B cell (primary cell): ENCODE results near the gene ATP11C. TPM values are rescaled to one million over a fixed set of nuclear protein-coding genes. Genes with fewer than 3 reads are reported as not detected.
"Not testable (repeated sequence)": the region's sequence is repeated elsewhere in the genome, so short reads cannot be mapped to it uniquely, and the experiment has no call there.

Experiments
- ATAC-seq: fragments of 200-7000 bp; cut with Tn5 transposase; one replicate; pipeline ENCODE4 v1.10.0; 2021; ENCODE audit warnings: low read depth, mild to moderate bottlenecking, moderate number of reproducible peaks, moderate library complexity
- CTCF ChIA-PET: fragments of 350-600 bp; sonication (Branson Sonifier 250); formaldehyde crosslinking; loops from one replicate; lab custom pipeline; 2021; ENCODE audit warnings: antibody characterized with exemption, inconsistent platforms; lab: Charles Lee
- POLR2A ChIA-PET: fragments of 350-600 bp; sonication (Branson Sonifier 250); formaldehyde crosslinking; loops from one replicate; lab custom pipeline; 2021; ENCODE audit warnings: antibody characterized with exemption; lab: Charles Lee
- DNase-seq: peaks from one replicate; pipeline ENCODE4 v3.0.0; 2013
- H2AFZ ChIP-seq: 2 replicates; pipeline ENCODE4 v1.6.1; 2012; ENCODE audit warnings: mild to moderate bottlenecking, low read depth, low read length; ENCODE audit not compliant: insufficient read depth, poor library complexity, severe bottlenecking
- H3K27ac ChIP-seq, 2 donors: 1 replicate in 1 of 2; 2 replicates in 1 of 2; pipeline ENCODE4 v1.5.1; 2012 to 2013; ENCODE audit warnings: low read length in 2 of 2, mild to moderate bottlenecking in 2 of 2, moderate library complexity in 1 of 2
- H3K27me3 ChIP-seq, 4 experiments: fragments of 200-600 bp in 1 of 4; sonication (generic) in 1 of 4; replicated peaks in 1 of 4; 1 replicate in 2 of 4; 2 replicates in 2 of 4; pipeline versions ENCODE4 v1.6.1 to v1.7.0; 2013 to 2016; ENCODE audit warnings: low read length in 3 of 4, mild to moderate bottlenecking in 2 of 4, mixed read lengths in 1 of 4, moderate library complexity in 1 of 4; ENCODE audit not compliant: insufficient read depth in 4 of 4, control insufficient read depth in 3 of 4; ENCODE audit errors: control extremely low read depth in 1 of 4
- H3K36me3 ChIP-seq, 2 experiments: replicated peaks in 1 of 2; 1 replicate in 1 of 2; 2 replicates in 1 of 2; pipeline versions ENCODE4 v1.6.1 to v1.7.1; 2013; ENCODE audit warnings: low read length in 1 of 2; ENCODE audit not compliant: insufficient read depth in 2 of 2, control insufficient read depth in 1 of 2; ENCODE audit errors: control extremely low read depth in 1 of 2, extremely low read depth in 1 of 2
- H3K4me1 ChIP-seq, 2 donors: fragments of 200-600 bp in 1 of 2; sonication (generic) in 1 of 2; 1 replicate in 1 of 2; 2 replicates in 1 of 2; pipeline versions ENCODE4 v1.5.1 to v1.6.1; 2013 to 2017; ENCODE audit warnings: low read length in 2 of 2; ENCODE audit not compliant: control insufficient read depth in 2 of 2, insufficient read depth in 2 of 2
- H3K4me2 ChIP-seq: replicated peaks from 2 replicates; pipeline ENCODE3; 2012; ENCODE audit warnings: mild to moderate bottlenecking, low read depth, low read length; ENCODE audit not compliant: poor library complexity, severe bottlenecking
- H3K4me3 ChIP-seq, 5 experiments: fragments of 200-600 bp in 1 of 5; sonication (generic) in 1 of 5; 1 replicate in 3 of 5; 2 replicates in 2 of 5; pipeline versions ENCODE4 v1.5.1 to v1.7.0; 2011 to 2016; ENCODE audit warnings: low read length in 4 of 5, mild to moderate bottlenecking in 4 of 5, low read depth in 2 of 5, control low read depth in 1 of 5, moderate library complexity in 1 of 5; ENCODE audit not compliant: insufficient read depth in 1 of 5; ENCODE audit errors: control extremely low read depth in 1 of 5, extremely low read depth in 1 of 5
- H3K79me2 ChIP-seq: fragments of 200-600 bp; sonication (generic); one replicate; pipeline ENCODE4 v1.6.0; 2016; ENCODE audit warnings: low read length; ENCODE audit not compliant: control insufficient read depth, insufficient read depth
- H3K9ac ChIP-seq: fragments of 200-600 bp; sonication (generic); 2 replicates; pipeline ENCODE4 v1.6.1; 2017; ENCODE audit warnings: mild to moderate bottlenecking, low read length, moderate library complexity
- H3K9me3 ChIP-seq, 3 donors: one replicate each; pipeline versions ENCODE4 v1.6.1 to v1.7.1; 2013; ENCODE audit warnings: low read length in 2 of 3; ENCODE audit not compliant: control insufficient read depth in 2 of 3, insufficient read depth in 1 of 3; ENCODE audit errors: control extremely low read depth in 1 of 3
- H4K20me1 ChIP-seq: 2 replicates; pipeline ENCODE4 v1.6.0; 2012; ENCODE audit warnings: mild to moderate bottlenecking, low read length; ENCODE audit not compliant: insufficient read depth, control insufficient read depth, poor library complexity, severe bottlenecking
- H3K27ac Mint-ChIP-seq: one replicate; pipeline ENCODE4 v1.8.0; 2021; ENCODE audit warnings: mixed read lengths
- H3K27me3 Mint-ChIP-seq: one replicate; pipeline ENCODE4 v1.8.0; 2021; ENCODE audit warnings: mixed read lengths
- H3K4me1 Mint-ChIP-seq: one replicate; pipeline ENCODE4 v1.8.0; 2021; ENCODE audit warnings: mixed read lengths
- H3K4me3 Mint-ChIP-seq: one replicate; pipeline ENCODE4 v1.8.0; 2021; ENCODE audit warnings: mixed read lengths
- H3K9me3 Mint-ChIP-seq: one replicate; pipeline ENCODE4 v1.8.0; 2022; ENCODE audit warnings: mixed read lengths; ENCODE audit not compliant: insufficient read depth
- CTCF ChIP-seq: fragments of 200-600 bp; IDR thresholded peaks from one replicate; pipeline ENCODE4 v1.8.0; 2022; ENCODE audit warnings: antibody characterized with exemption, mild to moderate bottlenecking
- EZH2 ChIP-seq: IDR thresholded peaks from 2 replicates; pipeline ENCODE4 v1.6.1; 2012; ENCODE audit warnings: borderline replicate concordance, low read depth, mild to moderate bottlenecking, moderate library complexity, low read length; ENCODE audit not compliant: insufficient read depth, poor library complexity, severe bottlenecking
- WGBS: methylation state at CpG from one replicate; pipeline ENCODE4 v1.1.5; 2013; ENCODE audit warnings: missing lambda C conversion rate; ENCODE audit not compliant: insufficient coverage; 5-methylcytosine and 5-hydroxymethylcytosine counted together
- intact Hi-C: fragments of 100-400 bp; cut with micrococcal nuclease; formaldehyde crosslinking; loops from one replicate; pipeline ENCODE4 v1.10.0; 2022
- polyA plus RNA-seq: library from polyadenylated mRNA; depleted of rRNA; stranded (reverse); fragments of >200 nt; gene quantifications from 2 replicates; pipeline ENCODE4 v1.2.3, GENCODE V29; 2012
- total RNA-seq, 2 donors: library from RNA; stranded (reverse); fragments of 120-200 nt in 1 of 2; gene quantifications; 1 replicate in 1 of 2; 2 replicates in 1 of 2; pipeline versions ENCODE4 v1.2.3 to v1.2.4, GENCODE V29; 2013 to 2022

The ATP11C gene
- total and polyA plus RNA-seq, 2 donors (not counting 1 experiment from before 2014, with no cell fraction given), result 8.5 to 29.2 TPM

DNA sequence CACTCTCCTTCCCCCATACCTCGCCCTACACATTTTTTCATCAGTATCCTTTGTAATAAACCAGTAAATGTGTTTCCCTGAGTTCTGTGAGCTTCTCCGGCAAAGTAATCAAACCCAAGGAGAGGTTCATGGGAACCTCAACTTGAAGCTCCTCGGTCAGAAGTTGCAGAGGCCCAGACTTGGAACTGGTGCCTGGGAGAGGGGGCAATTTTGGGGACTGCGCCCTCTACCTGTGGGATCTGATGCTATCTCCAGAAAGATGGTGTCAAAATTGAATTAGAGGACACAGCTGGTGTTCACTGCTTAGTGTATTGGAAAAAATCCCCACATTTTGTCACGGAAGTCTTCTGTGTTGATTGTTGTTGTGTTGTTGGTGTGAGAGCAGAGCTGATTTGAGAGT lies 70.6 kb downstream of the ATP11C start:
- H3K4me1 ChIP-seq, result no peaks in the 10 kb centered on the region
- Mint-ChIP-seq H3K9me3 (no peaks in the 10 kb centered on the region), H3K4me1 (no peaks in the 10 kb centered on the region), H3K27ac (no peak overlapping the region), H3K4me3 (no peak overlapping the region), H3K27me3 (no peaks in the 10 kb centered on the region)
- no peak for DNase-seq
- ATAC-seq, result no peak
- CTCF ChIA-PET, result no interaction called here
- H2AFZ ChIP-seq, result no peak overlapping the region
- POLR2A ChIA-PET, result no interaction called here
- H3K9ac ChIP-seq, result no peak overlapping the region
- no peaks in the 10 kb centered on the region for H3K9me3 ChIP-seq
- no peak overlapping the region for H3K27ac ChIP-seq
- peaks cover 9% of the 10 kb centered on the region for H3K79me2 ChIP-seq
- no peak overlapping the region for H3K4me3 ChIP-seq
- H3K27me3 ChIP-seq, result no peaks in the 10 kb centered on the region
- no CpG with 5 or more reads among the region's 5 CpGs for WGBS
- peaks cover 6% of the 10 kb centered on the region for H4K20me1 ChIP-seq
- intact Hi-C loops, result no loop called here
- TF ChIP-seq CTCF (no peak), EZH2 (no peak)
- no peaks in the 10 kb centered on the region for H3K36me3 ChIP-seq
- H3K4me2 ChIP-seq, result no peak overlapping the region

GRCh38 chrX:139856826-139857225 lies 76.0 kb downstream of the ATP11C start:
- H3K36me3 ChIP-seq, H3K4me3 Mint-ChIP-seq, H3K9me3 ChIP-seq, H3K27me3 Mint-ChIP-seq, POLR2A ChIA-PET, H3K4me2 ChIP-seq, ATAC-seq, H3K4me1 Mint-ChIP-seq, H3K27ac ChIP-seq, intact Hi-C loops, DNase-seq, H3K4me3 ChIP-seq, H3K9me3 Mint-ChIP-seq, H2AFZ ChIP-seq, H3K9ac ChIP-seq, H3K27me3 ChIP-seq, H4K20me1 ChIP-seq, H3K4me1 ChIP-seq, H3K27ac Mint-ChIP-seq, CTCF ChIA-PET: not testable (repeated sequence)
- H3K79me2 ChIP-seq, result peaks cover 13% of the 10 kb centered on the region
- no CpG with 5 or more reads among the region's 4 CpGs for WGBS
